HCT116 (cell line): ENCODE data around the gene CLDN15. TPM values are rescaled to one million over a fixed set of nuclear protein-coding genes. Genes with fewer than 3 reads are reported as not detected.
"Not testable (repeated sequence)": the region's sequence is repeated elsewhere in the genome, so short reads cannot be mapped to it uniquely, and the experiment has no call there.

Source experiments
- ATAC-seq: fragments of 200-7000 bp; cut with Tn5 transposase; 2 replicates; pipeline ENCODE4 v1.9.1; 2020; ENCODE audit warnings: mild to moderate bottlenecking, moderate library complexity
- BruUV-seq: library from RNA; stranded (reverse); fragments of 400-500 nt; replicated peaks from 2 replicates; lab custom pipeline; 2021; lab: Mats Ljungman, UMichigan
- CTCF ChIA-PET: fragments of 300-600 bp; sonication (Branson Sonifier 250); formaldehyde crosslinking; loops from one replicate; lab custom pipeline; 2021; ENCODE audit warnings: antibody characterized with exemption; lab: Charles Lee
- POLR2A ChIA-PET: fragments of 300-600, 350-600 bp; sonication (Branson Sonifier 250); formaldehyde crosslinking; loops from one replicate; lab custom pipeline; 2021; ENCODE audit warnings: antibody characterized with exemption; lab: Charles Lee
- RAD21 ChIA-PET, 2 experiments: fragments of 300-600 bp; sonication (Branson Sonifier 250); formaldehyde crosslinking; loops; one replicate each; lab custom pipeline; 2023; ENCODE audit warnings: low total read pairs in 2 of 2; ENCODE audit not compliant: uncharacterized antibody in 2 of 2, unreplicated experiment in 2 of 2, low non-redundant PET in 1 of 2; lab: Charles Lee
- DNase-seq: peaks from one replicate; pipeline ENCODE4 v3.0.0-alpha.2; 2010; ENCODE audit warnings: low read depth, low spot score
- H2AFZ ChIP-seq: fragments of 200-600 bp; shearing (Covaris generic), sonication (generic); 2 replicates; pipeline ENCODE4 v1.6.1; 2017; ENCODE audit warnings: low read depth, mixed run types, mixed read lengths, antibody characterized with exemption, low read length; ENCODE audit not compliant: poor library complexity, severe bottlenecking
- H3K27ac ChIP-seq: 2 replicates; pipeline ENCODE4 v1.5.1; 2012; ENCODE audit warnings: low read depth, low read length
- H3K27me3 ChIP-seq: fragments of 200-600 bp; sonication (generic); 2 replicates; pipeline ENCODE4 v1.6.1; 2016; ENCODE audit warnings: mixed run types, low read length, mixed read lengths; ENCODE audit not compliant: insufficient read depth
- H3K36me3 ChIP-seq, 2 experiments: fragments of 200-500 bp in 1 of 2; fragments of 200-600 bp in 1 of 2; sonication (Bioruptor generic) in 1 of 2; sonication (generic) in 1 of 2; 2 replicates each; pipeline versions ENCODE4 v1.5.1 to v1.6.1; 2014 to 2016; ENCODE audit warnings: low read length in 2 of 2, inconsistent platforms in 1 of 2, mixed read lengths in 1 of 2, mixed run types in 1 of 2; ENCODE audit not compliant: insufficient read depth in 2 of 2, control insufficient read depth in 1 of 2
- H3K4me1 ChIP-seq, 2 experiments: fragments of 200-600 bp in 1 of 2; sonication (generic) in 1 of 2; 2 replicates each; pipeline versions ENCODE4 v1.5.1 to v1.6.1; 2012 to 2017; ENCODE audit warnings: low read length in 2 of 2, inconsistent platforms in 1 of 2, mild to moderate bottlenecking in 1 of 2, mixed read lengths in 1 of 2, mixed run types in 1 of 2, moderate library complexity in 1 of 2; ENCODE audit not compliant: insufficient read depth in 2 of 2, control insufficient read depth in 1 of 2
- H3K4me2 ChIP-seq: fragments of 200-600 bp; sonication (generic); 2 replicates; pipeline ENCODE4 v1.6.1; 2017; ENCODE audit warnings: mixed run types, low read length, mixed read lengths
- H3K4me3 ChIP-seq, 2 experiments: fragments of 200-600 bp in 1 of 2; sonication (generic) in 1 of 2; replicated peaks in 1 of 2; 2 replicates each; pipeline ENCODE4 v1.5.1; 2011 to 2016; ENCODE audit warnings: low read length in 2 of 2, control low read depth in 1 of 2, low read depth in 1 of 2, mild to moderate bottlenecking in 1 of 2, mixed read lengths in 1 of 2, mixed run types in 1 of 2
- H3K79me2 ChIP-seq: fragments of 200-600 bp; sonication (generic); 2 replicates; pipeline ENCODE4 v1.6.1; 2017; ENCODE audit warnings: mild to moderate bottlenecking, mixed run types, low read length, moderate library complexity, mixed read lengths; ENCODE audit not compliant: insufficient read depth
- H3K9ac ChIP-seq: fragments of 200-600 bp; sonication (generic); 2 replicates; pipeline ENCODE4 v1.6.1; 2016; ENCODE audit warnings: low read length, mixed read lengths
- H3K9me2 ChIP-seq: fragments of 200-600 bp; sonication (generic), shearing (Covaris generic); 2 replicates; pipeline ENCODE4 v1.6.1; 2017; ENCODE audit warnings: mixed run types, mild to moderate bottlenecking, moderate library complexity; ENCODE audit not compliant: insufficient read depth
- H3K9me3 ChIP-seq, 2 experiments: fragments of 200-500 bp in 1 of 2; fragments of 200-600 bp in 1 of 2; sonication (Bioruptor generic) in 1 of 2; sonication (generic) in 1 of 2; 2 replicates each; pipeline ENCODE4 v1.6.1; 2014 to 2017; ENCODE audit warnings: low read length in 2 of 2, mixed read lengths in 2 of 2, inconsistent platforms in 1 of 2, low read depth in 1 of 2, mild to moderate bottlenecking in 1 of 2, mixed run types in 1 of 2, moderate library complexity in 1 of 2; ENCODE audit not compliant: control insufficient read depth in 1 of 2, insufficient read depth in 1 of 2
- H4K20me1 ChIP-seq: fragments of 200-600 bp; sonication (generic), shearing (Covaris generic); 2 replicates; pipeline ENCODE4 v1.6.1; 2017; ENCODE audit warnings: mixed run types, mild to moderate bottlenecking, moderate library complexity; ENCODE audit not compliant: insufficient read depth
- CEBPB ChIP-seq: IDR thresholded peaks from 2 replicates; pipeline ENCODE4 v1.6.1; 2012; ENCODE audit warnings: low read depth
- EZH2 ChIP-seq: fragments of 200-600 bp; sonication (generic); IDR thresholded peaks from 2 replicates; pipeline ENCODE4 v1.6.1; 2017; ENCODE audit warnings: antibody characterized with exemption, mixed run types
- SRF ChIP-seq: IDR thresholded peaks from 2 replicates; pipeline ENCODE4 v1.6.1; 2012; ENCODE audit warnings: low read depth
- ZFX ChIP-seq: fragments of 450-650 bp; IDR thresholded peaks from 2 replicates; pipeline ENCODE4 v1.6.1; 2017
- intact Hi-C: fragments of 100-400 bp; cut with micrococcal nuclease; formaldehyde crosslinking; loops from 2 replicates; pipeline ENCODE4 v1.10.0; 2022
- total RNA-seq: library from RNA; stranded (reverse); gene quantifications from one replicate; pipeline ENCODE4 v1.2.1, GENCODE V29; 2021; ENCODE audit not compliant: unreplicated experiment

Gene CLDN15
- total RNA-seq, 1 experiment from 2014 or later = 16.9 TPM

GRCh38 chr7:101258243-101258731 is 20.7 kb upstream of the CLDN15 start (continued):
- no peak for TF ChIP-seq EZH2
- no peak for TF ChIP-seq ZFX
- TF ChIP-seq CEBPB = no peak

GRCh38 chr7:101255796-101256195 is 18.2 kb upstream of the CLDN15 start:
- ChIA-PET CTCF (interaction anchor here (1.4 kb wide), 1 partner anchor 27 kb away, joined by 4 read pairs; no protein-coding TSS in a partner anchor), RAD21 (no interaction called here)
- no TSS peak for BruUV-seq

GRCh38 chr7:101253199-101253598 is 15.6 kb upstream of the CLDN15 start:
- Histone ChIP-seq H3K79me2 (peaks cover 37% of the 10 kb centered on the region), H3K4me1 (peaks cover 0 to 16% of the 10 kb centered on the region in 2 experiments; a peak in 3 of 4 replicates), H3K4me3 (peak overlapping the region in 1 of 2 experiments; percentile 97; a peak in 3 of 4 replicates), H3K4me2 (peak overlapping the region; percentile 82)
- intact Hi-C loops, H3K27me3 ChIP-seq, CTCF ChIA-PET, H2AFZ ChIP-seq, H3K36me3 ChIP-seq, H4K20me1 ChIP-seq, H3K9me2 ChIP-seq, H3K9me3 ChIP-seq, H3K27ac ChIP-seq, BruUV-seq, ATAC-seq, H3K9ac ChIP-seq, DNase-seq, RAD21 ChIA-PET: not testable (repeated sequence)
- POLR2A ChIA-PET = interaction anchor here (1.3 kb wide), 1 partner anchor 9 kb away, joined by 3 read pairs; no protein-coding TSS in a partner anchor

More at GRCh38 chr7:101255796-101256195, 18.2 kb upstream of the CLDN15 start:
- ATAC-seq (no peak), DNase-seq (no peak)
- H4K20me1 ChIP-seq = no peaks in the 10 kb centered on the region
- no peak for TF ChIP-seq SRF
- no peak for TF ChIP-seq EZH2
- peaks cover 0 to 10% of the 10 kb centered on the region in 2 experiments; a peak in 2 of 4 replicates for H3K4me1 ChIP-seq
- intact Hi-C loops = no loop called here
- H3K36me3 ChIP-seq = no peaks in the 10 kb centered on the region
- no peaks in the 10 kb centered on the region for H3K27me3 ChIP-seq
- H3K79me2 ChIP-seq = peaks cover 13% of the 10 kb centered on the region
- H3K4me3 ChIP-seq = no peak overlapping the region
- H3K9ac ChIP-seq = no peak overlapping the region
- no peak overlapping the region for H2AFZ ChIP-seq
- H3K4me2 ChIP-seq = no peak overlapping the region
- POLR2A ChIA-PET = no interaction called here
- no peaks in the 10 kb centered on the region for H3K9me3 ChIP-seq
- no peaks in the 10 kb centered on the region for H3K9me2 ChIP-seq
- no peak overlapping the region for H3K27ac ChIP-seq
